ENCODE data around the gene LRP1B.

LRP1B gene

DNA sequence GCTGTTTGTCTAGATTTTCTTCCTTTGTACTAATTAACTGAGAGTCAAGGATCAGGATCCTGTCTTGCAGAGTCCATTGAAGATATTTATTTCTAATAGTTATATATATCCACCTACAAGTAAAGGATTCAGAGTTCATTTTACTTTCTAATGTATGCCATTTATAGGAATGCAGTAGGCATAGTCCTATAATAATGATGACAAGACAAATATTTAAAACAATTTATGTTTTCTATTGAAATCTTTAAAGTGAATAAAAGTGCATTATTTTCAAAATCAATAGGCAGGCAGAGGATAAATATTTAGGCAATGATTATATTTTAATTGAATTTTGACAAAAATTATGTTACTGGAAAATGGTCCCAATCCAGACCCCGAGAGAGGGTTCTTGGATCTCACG is 1919.9 kb downstream of the LRP1B start:
- Histone ChIP-seq H3K9me3 (ENCODE audit: low read length) (no peaks in the 10 kb centered on the region), H3K36me3 (ENCODE audit: insufficient read depth, low read length) (no peaks in the 10 kb centered on the region), H3K27ac (ENCODE audit: low read depth, low read length) (no peak overlapping the region)

DNA sequence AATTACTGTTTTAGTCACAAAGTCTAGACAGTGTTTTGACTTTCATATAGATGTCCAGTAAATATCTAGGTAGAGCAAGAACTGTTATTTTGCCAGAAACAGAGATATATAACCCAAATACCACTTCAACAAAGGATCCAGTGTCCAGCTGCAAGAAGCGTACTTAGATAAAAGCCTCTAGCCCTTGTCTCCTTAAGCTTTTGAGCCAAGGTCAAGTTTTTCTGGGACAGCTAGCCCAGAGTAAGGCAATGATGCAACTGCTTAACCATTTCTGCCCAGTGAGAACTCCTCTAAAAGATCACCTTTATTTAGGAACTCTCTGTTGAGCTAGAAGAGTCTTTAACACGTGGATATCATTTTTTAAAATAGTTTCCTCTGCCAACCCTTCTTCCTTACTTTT is 1925.7 kb downstream of the LRP1B start:
- Histone ChIP-seq H3K9me3 (ENCODE audit: low read length) (no peaks in the 10 kb centered on the region), H3K4me1 (ENCODE audit: insufficient read depth, low read length) (no peaks in the 10 kb centered on the region), H3K36me3 (ENCODE audit: insufficient read depth, low read length) (no peaks in the 10 kb centered on the region), H3K4me3 (ENCODE audit: low read depth in 1 of 2, low read length in 2 of 2) (no peak overlapping the region), H3K27me3 (ENCODE audit: control insufficient read depth in 1 of 2, insufficient read depth in 2 of 2, low read length in 2 of 2) (no peaks in the 10 kb centered on the region), H3K27ac (ENCODE audit: low read depth, low read length) (no peak overlapping the region), H3K9ac (ENCODE audit: low read length) (no peak overlapping the region)

More for the DNA sequence above, 1919.9 kb downstream of the LRP1B start:
- Histone ChIP-seq H3K4me1 (ENCODE audit: insufficient read depth, low read length) (no peaks in the 10 kb centered on the region), H3K4me3 (ENCODE audit: low read depth in 1 of 2, low read length in 2 of 2) (no peak overlapping the region), H3K27me3 (ENCODE audit: control insufficient read depth in 1 of 2, insufficient read depth in 2 of 2, low read length in 2 of 2) (no peaks in the 10 kb centered on the region), H3K9ac (ENCODE audit: low read length) (no peak overlapping the region)

DNA sequence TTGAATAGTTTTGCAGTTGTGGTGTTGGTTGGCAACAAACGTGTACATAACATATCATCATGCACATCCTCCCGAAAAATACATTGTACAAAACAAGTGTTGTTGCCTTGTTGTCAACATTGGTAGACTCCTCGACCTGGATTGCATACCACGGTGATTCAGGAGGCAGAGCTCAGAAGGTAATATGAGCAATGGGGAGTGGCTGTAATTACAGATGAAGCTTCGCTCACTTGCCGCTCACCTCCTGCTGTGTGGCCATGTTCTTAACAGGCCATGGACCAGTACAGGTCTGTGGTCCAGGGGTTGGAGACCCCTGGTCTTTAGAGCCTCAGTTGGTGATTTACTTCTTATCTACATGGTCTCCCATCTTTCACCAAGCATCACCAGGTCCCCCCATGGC is 1927.5 kb downstream of the LRP1B start:
- Histone ChIP-seq H3K4me1 (ENCODE audit: insufficient read depth, low read length) (no peaks in the 10 kb centered on the region), H3K4me3 (ENCODE audit: low read depth in 1 of 2, low read length in 2 of 2) (no peak overlapping the region), H3K27me3 (ENCODE audit: control insufficient read depth in 1 of 2, insufficient read depth in 2 of 2, low read length in 2 of 2) (no peaks in the 10 kb centered on the region), H3K27ac (ENCODE audit: low read depth, low read length) (no peak overlapping the region), H3K9ac (ENCODE audit: low read length) (no peak overlapping the region), H3K9me3 (ENCODE audit: low read length) (no peaks in the 10 kb centered on the region), H3K36me3 (ENCODE audit: insufficient read depth, low read length) (no peaks in the 10 kb centered on the region)

DNA sequence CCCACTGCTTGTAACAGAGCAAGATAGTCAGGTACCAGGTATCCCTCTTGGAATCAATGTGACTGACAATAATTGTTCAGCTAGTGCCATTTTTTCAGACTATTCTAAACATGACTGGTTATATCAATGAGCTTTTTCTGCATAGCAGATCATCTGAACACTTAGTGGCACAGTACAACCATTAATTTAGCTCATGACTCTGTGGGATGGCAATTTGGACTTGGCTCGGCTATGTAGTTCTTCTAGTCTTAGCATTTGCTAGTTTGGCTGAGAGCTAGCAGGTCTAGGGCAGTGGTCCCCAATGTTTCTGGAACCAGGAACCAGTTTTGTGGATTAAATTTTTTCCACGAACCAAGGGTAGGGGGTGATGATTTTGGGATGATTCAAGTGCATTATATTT is 1929.2 kb downstream of the LRP1B start:
- H3K27me3 ChIP-seq (ENCODE audit: control insufficient read depth in 1 of 2, insufficient read depth in 2 of 2, low read length in 2 of 2), result no peaks in the 10 kb centered on the region

DNA sequence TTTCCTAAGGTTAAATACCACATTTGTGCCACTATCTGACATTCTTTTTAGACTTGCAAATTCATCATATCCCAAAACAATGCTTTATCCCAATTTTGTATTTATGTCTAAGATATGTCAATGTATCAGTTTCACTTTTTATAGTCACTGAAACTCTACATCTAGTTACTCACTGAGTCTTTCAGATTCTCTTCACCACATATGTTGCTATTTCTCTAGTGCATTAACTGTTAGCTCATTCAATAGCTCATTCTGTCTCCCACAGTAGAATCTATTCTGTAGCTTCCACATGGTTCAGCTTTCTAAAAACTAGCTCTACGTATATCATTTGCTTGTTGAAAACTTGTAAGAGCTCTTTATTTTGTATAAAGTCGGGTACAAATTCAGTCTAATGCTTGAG is 1930.1 kb downstream of the LRP1B start:
- Histone ChIP-seq H3K4me3 (ENCODE audit: low read depth in 1 of 2, low read length in 2 of 2) (no peak overlapping the region), H3K9ac (ENCODE audit: low read length) (no peak overlapping the region), H3K36me3 (ENCODE audit: insufficient read depth, low read length) (no peaks in the 10 kb centered on the region)

More for the DNA sequence above, 1929.2 kb downstream of the LRP1B start:
- no peaks in the 10 kb centered on the region for H3K4me1 ChIP-seq (ENCODE audit: insufficient read depth, low read length)
- H3K36me3 ChIP-seq (ENCODE audit: insufficient read depth, low read length), result no peaks in the 10 kb centered on the region
- H3K9ac ChIP-seq (ENCODE audit: low read length), result no peak overlapping the region
- no peaks in the 10 kb centered on the region for H3K9me3 ChIP-seq (ENCODE audit: low read length)
- no peak overlapping the region for H3K27ac ChIP-seq (ENCODE audit: low read depth, low read length)
- no peak overlapping the region for H3K4me3 ChIP-seq (ENCODE audit: low read depth in 1 of 2, low read length in 2 of 2)

DNA sequence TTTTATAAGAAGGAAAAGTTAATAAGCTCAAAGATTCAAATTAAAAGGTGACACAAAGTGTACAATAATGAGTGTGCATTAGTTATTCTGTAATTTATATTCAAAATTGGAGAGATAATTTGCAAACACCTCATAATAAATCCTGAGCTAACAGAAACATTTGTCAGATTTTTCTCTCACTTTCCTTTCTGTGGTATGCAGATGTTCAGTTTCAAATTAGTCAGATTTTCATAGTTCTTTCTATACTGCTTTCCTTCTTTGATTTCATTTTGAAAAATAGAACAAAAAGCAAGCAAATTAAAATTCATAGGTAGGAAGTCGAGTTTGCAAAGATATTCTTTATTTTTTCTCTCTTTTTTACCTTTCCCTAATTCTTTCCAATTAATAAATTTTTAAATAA is 1930.5 kb downstream of the LRP1B start:
- Histone ChIP-seq H3K9ac (ENCODE audit: low read length) (no peak overlapping the region), H3K36me3 (ENCODE audit: insufficient read depth, low read length) (no peaks in the 10 kb centered on the region), H3K4me1 (ENCODE audit: insufficient read depth, low read length) (no peaks in the 10 kb centered on the region), H3K27ac (ENCODE audit: low read depth, low read length) (no peak overlapping the region), H3K4me3 (ENCODE audit: low read depth in 1 of 2, low read length in 2 of 2) (no peak overlapping the region), H3K27me3 (ENCODE audit: control insufficient read depth in 1 of 2, insufficient read depth in 2 of 2, low read length in 2 of 2) (no peaks in the 10 kb centered on the region), H3K9me3 (ENCODE audit: low read length) (no peaks in the 10 kb centered on the region)

More for the DNA sequence above, 1930.1 kb downstream of the LRP1B start:
- no peak overlapping the region for H3K27ac ChIP-seq (ENCODE audit: low read depth, low read length)
- H3K27me3 ChIP-seq (ENCODE audit: control insufficient read depth in 1 of 2, insufficient read depth in 2 of 2, low read length in 2 of 2), result no peaks in the 10 kb centered on the region
- no peaks in the 10 kb centered on the region for H3K4me1 ChIP-seq (ENCODE audit: insufficient read depth, low read length)
- H3K9me3 ChIP-seq (ENCODE audit: low read length), result no peaks in the 10 kb centered on the region

DNA sequence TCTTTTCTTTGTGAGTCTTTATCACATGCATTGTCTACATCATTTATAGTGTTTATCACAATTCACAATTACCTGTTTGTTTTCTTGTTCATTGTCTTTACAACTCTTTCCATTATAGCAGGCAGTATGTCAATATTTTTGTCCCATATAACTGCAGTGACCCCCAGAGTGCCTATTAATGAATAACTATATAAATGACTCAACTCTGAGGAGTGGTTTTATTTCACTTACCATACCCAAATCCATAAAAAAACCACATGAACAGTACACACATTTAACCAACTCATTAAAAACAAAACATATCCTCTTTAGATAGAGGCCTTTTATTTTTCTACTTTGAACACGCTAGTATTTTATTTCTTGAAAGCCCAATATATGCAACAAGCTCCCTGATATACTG is 1931.5 kb downstream of the LRP1B start:
- H3K27me3 ChIP-seq (ENCODE audit: control insufficient read depth in 1 of 2, insufficient read depth in 2 of 2, low read length in 2 of 2), result no peaks in the 10 kb centered on the region
- no peaks in the 10 kb centered on the region for H3K4me1 ChIP-seq (ENCODE audit: insufficient read depth, low read length)
- H3K9ac ChIP-seq (ENCODE audit: low read length), result no peak overlapping the region
- no peak overlapping the region for H3K27ac ChIP-seq (ENCODE audit: low read depth, low read length)
- no peaks in the 10 kb centered on the region for H3K9me3 ChIP-seq (ENCODE audit: low read length)
- no peak overlapping the region for H3K4me3 ChIP-seq (ENCODE audit: low read depth in 1 of 2, low read length in 2 of 2)
- H3K36me3 ChIP-seq (ENCODE audit: insufficient read depth, low read length), result no peaks in the 10 kb centered on the region

DNA sequence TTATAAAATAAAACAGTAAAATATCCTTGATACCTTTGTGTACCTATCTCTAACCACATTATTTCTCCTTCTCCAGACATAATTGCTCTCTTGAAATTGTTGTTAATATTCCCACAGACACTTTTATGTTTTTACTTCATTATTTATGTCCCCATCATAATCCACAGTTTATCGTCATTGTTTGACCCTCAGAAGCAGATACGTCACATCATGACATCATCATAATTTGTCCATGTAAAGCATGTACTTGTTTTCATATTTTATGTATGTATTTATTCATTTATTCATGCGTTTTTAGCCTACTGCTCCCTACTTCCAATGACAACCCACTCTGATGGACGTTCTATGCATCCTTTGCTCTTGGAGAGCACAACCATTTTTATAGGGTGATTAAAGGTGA is 1943.7 kb downstream of the LRP1B start:
- Histone ChIP-seq H3K36me3 (ENCODE audit: insufficient read depth, low read length) (no peaks in the 10 kb centered on the region), H3K27me3 (ENCODE audit: control insufficient read depth in 1 of 2, insufficient read depth in 2 of 2, low read length in 2 of 2) (no peaks in the 10 kb centered on the region)

DNA sequence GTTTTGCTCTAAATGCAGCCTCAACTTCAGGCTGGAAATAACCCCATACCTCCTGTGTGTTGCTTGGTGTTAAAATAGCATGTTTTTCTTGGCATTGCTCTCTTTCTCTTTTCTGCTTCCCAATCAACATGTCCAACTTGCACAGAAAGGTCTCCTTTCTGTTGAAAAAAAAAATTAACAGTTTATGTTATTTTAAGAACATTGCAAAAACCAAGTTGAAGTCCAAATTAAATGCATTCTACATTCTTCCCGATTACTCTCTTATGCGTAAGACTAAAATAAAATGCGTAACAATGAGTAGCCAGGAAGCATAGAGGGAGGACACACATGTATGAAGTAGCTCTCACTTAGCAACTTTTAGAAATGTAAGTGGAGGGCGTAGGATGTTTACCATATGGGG is 1944.5 kb downstream of the LRP1B start:
- H3K9ac ChIP-seq (ENCODE audit: low read length), result no peak overlapping the region
- no peaks in the 10 kb centered on the region for H3K9me3 ChIP-seq (ENCODE audit: low read length)
- no peak overlapping the region for H3K4me3 ChIP-seq (ENCODE audit: low read depth in 1 of 2, low read length in 2 of 2)

More for the DNA sequence above, 1943.7 kb downstream of the LRP1B start:
- Histone ChIP-seq H3K9ac (ENCODE audit: low read length) (no peak overlapping the region), H3K4me1 (ENCODE audit: insufficient read depth, low read length) (no peaks in the 10 kb centered on the region), H3K9me3 (ENCODE audit: low read length) (no peaks in the 10 kb centered on the region), H3K4me3 (ENCODE audit: low read depth in 1 of 2, low read length in 2 of 2) (no peak overlapping the region), H3K27ac (ENCODE audit: low read depth, low read length) (no peak overlapping the region)

DNA sequence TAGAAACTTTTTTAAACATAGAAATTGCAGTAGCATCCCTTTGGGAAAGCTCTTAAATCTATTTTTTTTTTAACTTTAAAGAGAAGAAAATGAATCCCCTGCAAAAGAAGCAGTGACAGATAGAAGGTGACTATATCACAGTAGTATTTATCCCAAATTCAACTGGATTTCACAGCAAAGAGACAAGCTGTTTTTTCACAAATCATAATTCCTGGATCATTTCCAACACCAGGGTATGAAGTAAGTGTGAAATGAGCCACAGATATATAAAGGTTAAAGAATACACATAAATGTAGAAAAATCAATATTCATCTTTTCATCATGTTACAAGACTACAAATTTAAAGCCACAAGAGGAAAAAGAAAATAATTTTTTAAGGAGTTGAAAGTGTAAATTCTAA is 1945.7 kb downstream of the LRP1B start:
- Histone ChIP-seq H3K9ac (ENCODE audit: low read length) (no peak overlapping the region), H3K9me3 (ENCODE audit: low read length) (no peaks in the 10 kb centered on the region), H3K36me3 (ENCODE audit: insufficient read depth, low read length) (no peaks in the 10 kb centered on the region), H3K27ac (ENCODE audit: low read depth, low read length) (no peak overlapping the region), H3K4me3 (ENCODE audit: low read depth in 1 of 2, low read length in 2 of 2) (no peak overlapping the region), H3K4me1 (ENCODE audit: insufficient read depth, low read length) (no peaks in the 10 kb centered on the region), H3K27me3 (ENCODE audit: control insufficient read depth in 1 of 2, insufficient read depth in 2 of 2, low read length in 2 of 2) (no peaks in the 10 kb centered on the region)

More for the DNA sequence above, 1944.5 kb downstream of the LRP1B start:
- no peaks in the 10 kb centered on the region for H3K36me3 ChIP-seq (ENCODE audit: insufficient read depth, low read length)
- H3K27me3 ChIP-seq (ENCODE audit: control insufficient read depth in 1 of 2, insufficient read depth in 2 of 2, low read length in 2 of 2), result no peaks in the 10 kb centered on the region
- H3K4me1 ChIP-seq (ENCODE audit: insufficient read depth, low read length), result no peaks in the 10 kb centered on the region
- H3K27ac ChIP-seq (ENCODE audit: low read depth, low read length), result no peak overlapping the region

DNA sequence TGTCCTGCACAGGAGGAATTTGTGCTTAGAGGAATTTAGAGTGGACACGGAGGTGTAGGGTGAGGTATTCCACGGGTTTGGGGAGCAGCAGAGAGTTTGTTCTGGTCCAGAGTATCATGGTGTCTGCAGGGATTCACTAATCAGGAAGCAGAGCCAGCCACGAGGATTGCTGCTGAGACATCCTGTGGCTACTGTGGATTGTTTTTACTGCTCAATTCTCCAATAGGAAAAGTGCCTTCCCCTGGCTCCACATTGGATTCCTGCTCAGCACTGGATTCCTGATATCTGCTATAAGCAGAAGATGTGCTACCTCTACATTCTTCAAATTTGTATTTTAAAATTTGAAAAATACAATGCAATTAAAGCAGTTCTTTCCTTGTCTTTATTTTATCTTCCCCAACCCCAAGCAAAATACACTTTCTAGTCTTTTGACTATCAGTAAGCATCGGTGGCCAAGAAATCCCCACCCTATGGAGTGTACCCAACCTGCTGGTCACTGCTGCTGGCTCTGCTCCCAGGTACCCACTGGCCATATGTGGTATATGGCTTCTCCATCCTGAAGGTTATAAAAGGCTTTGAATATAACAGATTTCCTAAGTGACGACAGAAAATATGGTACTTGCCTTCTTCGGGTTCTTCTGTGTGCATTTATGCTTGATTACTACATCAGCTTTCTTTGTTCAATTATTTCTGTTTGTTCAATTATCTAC is 1947.6 kb downstream of the LRP1B start:
- no peaks in the 10 kb centered on the region for H3K36me3 ChIP-seq (ENCODE audit: insufficient read depth, low read length)
- H3K27ac ChIP-seq (ENCODE audit: low read depth, low read length), result no peak overlapping the region
- no peaks in the 10 kb centered on the region for H3K9me3 ChIP-seq (ENCODE audit: low read length)
- no peaks in the 10 kb centered on the region for H3K27me3 ChIP-seq (ENCODE audit: control insufficient read depth in 1 of 2, insufficient read depth in 2 of 2, low read length in 2 of 2)
- no peak overlapping the region for H3K4me3 ChIP-seq (ENCODE audit: low read depth in 1 of 2, low read length in 2 of 2)
- H3K4me1 ChIP-seq (ENCODE audit: insufficient read depth, low read length), result no peaks in the 10 kb centered on the region
- H3K9ac ChIP-seq (ENCODE audit: low read length), result no peak overlapping the region
